ENCODE measurements around the gene AK4.

The AK4 gene

DNA sequence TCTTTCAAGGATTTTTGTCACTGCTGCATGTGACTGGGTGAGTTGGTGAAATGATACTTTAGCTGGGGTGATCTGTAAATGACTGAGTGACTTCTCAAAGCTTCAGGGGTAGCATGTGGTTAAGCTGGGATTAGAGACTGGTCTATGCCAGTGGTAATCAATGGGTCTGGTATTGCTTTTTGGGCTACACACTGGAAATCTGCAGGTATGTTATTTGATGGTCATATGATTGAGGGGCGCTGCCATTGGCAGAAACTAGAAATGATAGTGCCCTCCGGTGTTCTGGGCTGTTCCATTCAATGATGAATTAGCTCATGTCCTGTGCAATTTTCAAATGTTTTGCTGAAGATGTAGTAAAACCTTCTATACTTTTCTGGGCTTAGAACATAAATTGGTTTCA is 121.6 kb downstream of the AK4 start:
- H4K20me1 ChIP-seq (ENCODE audit: low read depth, low read length) = no peaks in the 10 kb centered on the region
- no peaks in the 10 kb centered on the region for H3K9me2 ChIP-seq (replicated peaks; ENCODE audit: insufficient read depth, low read length)
- H3F3A ChIP-seq (ENCODE audit: insufficient read depth) = no peaks in the 10 kb centered on the region
- H3K79me2 ChIP-seq (ENCODE audit: insufficient read depth, low read length) = no peaks in the 10 kb centered on the region
- no peak for TF ChIP-seq EZH2phosphoT487 (conservative IDR thresholded peaks at IDR 0.05; ENCODE audit: low read length)
- TF ChIP-seq, protein P1, sequence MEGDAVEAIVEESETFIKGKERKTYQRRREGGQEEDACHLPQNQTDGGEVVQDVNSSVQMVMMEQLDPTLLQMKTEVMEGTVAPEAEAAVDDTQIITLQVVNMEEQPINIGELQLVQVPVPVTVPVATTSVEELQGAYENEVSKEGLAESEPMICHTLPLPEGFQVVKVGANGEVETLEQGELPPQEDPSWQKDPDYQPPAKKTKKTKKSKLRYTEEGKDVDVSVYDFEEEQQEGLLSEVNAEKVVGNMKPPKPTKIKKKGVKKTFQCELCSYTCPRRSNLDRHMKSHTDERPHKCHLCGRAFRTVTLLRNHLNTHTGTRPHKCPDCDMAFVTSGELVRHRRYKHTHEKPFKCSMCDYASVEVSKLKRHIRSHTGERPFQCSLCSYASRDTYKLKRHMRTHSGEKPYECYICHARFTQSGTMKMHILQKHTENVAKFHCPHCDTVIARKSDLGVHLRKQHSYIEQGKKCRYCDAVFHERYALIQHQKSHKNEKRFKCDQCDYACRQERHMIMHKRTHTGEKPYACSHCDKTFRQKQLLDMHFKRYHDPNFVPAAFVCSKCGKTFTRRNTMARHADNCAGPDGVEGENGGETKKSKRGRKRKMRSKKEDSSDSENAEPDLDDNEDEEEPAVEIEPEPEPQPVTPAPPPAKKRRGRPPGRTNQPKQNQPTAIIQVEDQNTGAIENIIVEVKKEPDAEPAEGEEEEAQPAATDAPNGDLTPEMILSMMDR (IDR thresholded peaks at IDR 0.05; ENCODE audit: insufficient read depth, low read length, poor library complexity, severe bottlenecking) = no peak
- no peak overlapping the region for H3K27ac ChIP-seq (ENCODE audit: low read depth, low read length)
- H2AFZ ChIP-seq (ENCODE audit: low read depth, low read length, severe bottlenecking) = no peak overlapping the region
- H3K9ac ChIP-seq (ENCODE audit: low read length) = no peak overlapping the region
- H3K4me3 ChIP-seq (ENCODE audit: insufficient read depth, low read length, poor library complexity, severe bottlenecking) = no peak overlapping the region
- H3K9me3 ChIP-seq (ENCODE audit: insufficient read depth, low read length) = no peaks in the 10 kb centered on the region
- H3K4me2 ChIP-seq (ENCODE audit: low read depth, low read length, poor library complexity, severe bottlenecking) = no peak overlapping the region
- no peaks in the 10 kb centered on the region for H3K27me3 ChIP-seq (ENCODE audit: low read length)
- no peaks in the 10 kb centered on the region for H3K36me3 ChIP-seq (ENCODE audit: low read length)

DNA sequence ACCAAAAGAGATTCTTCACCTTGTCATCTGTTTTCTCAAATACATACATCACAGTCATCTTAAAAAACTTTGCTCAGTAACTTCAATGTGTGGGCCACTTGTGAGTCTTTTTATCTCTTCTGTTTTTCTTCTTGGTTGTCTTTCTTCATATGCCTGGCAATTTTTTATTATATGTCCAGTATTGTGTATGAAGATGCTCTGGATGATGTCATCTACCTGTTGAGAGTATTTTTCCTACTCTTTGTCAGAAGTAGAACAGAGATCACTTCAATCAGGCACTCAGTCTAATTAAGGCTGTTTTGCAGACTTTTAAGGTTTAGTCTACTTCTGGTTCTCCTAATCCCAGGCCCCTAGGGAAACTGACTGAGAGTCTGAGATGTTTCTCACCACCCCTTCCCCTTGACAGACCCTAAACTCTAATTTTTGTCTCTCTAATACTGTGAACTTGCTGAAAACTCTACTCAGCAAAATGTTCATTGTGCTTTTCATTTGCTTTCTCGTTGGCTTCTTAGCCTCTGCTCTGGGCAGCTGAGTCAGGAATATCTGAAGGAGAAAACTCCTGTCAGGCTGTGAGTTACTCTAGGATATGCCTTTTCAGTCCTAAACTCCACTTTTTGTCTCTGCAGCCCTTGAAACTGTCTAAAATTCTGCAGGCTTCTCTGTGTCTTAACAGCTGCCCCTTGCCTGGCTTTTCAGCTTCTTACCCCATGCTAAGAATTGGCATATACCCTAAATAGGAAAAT is 128.4 kb downstream of the AK4 start:
- Histone ChIP-seq H3K4me2 (ENCODE audit: low read depth, low read length, poor library complexity, severe bottlenecking) (no peak overlapping the region), H3K27me3 (ENCODE audit: low read length) (no peaks in the 10 kb centered on the region), H3K9me3 (ENCODE audit: insufficient read depth, low read length) (no peaks in the 10 kb centered on the region), H3K9ac (ENCODE audit: low read length) (no peak overlapping the region), H3K79me2 (ENCODE audit: insufficient read depth, low read length) (no peaks in the 10 kb centered on the region), H3K9me2 (replicated peaks; ENCODE audit: insufficient read depth, low read length) (no peaks in the 10 kb centered on the region), H3K27ac (ENCODE audit: low read depth, low read length) (no peak overlapping the region), H2AFZ (ENCODE audit: low read depth, low read length, severe bottlenecking) (no peak overlapping the region), H4K20me1 (ENCODE audit: low read depth, low read length) (no peaks in the 10 kb centered on the region), H3F3A (ENCODE audit: insufficient read depth) (no peaks in the 10 kb centered on the region), H3K36me3 (ENCODE audit: low read length) (no peaks in the 10 kb centered on the region), H3K4me3 (ENCODE audit: insufficient read depth, low read length, poor library complexity, severe bottlenecking) (no peak overlapping the region)
- TF ChIP-seq, protein P1 (IDR thresholded peaks at IDR 0.05; ENCODE audit: insufficient read depth, low read length, poor library complexity, severe bottlenecking) = no peak
- no peak for TF ChIP-seq EZH2phosphoT487 (conservative IDR thresholded peaks at IDR 0.05; ENCODE audit: low read length)

DNA sequence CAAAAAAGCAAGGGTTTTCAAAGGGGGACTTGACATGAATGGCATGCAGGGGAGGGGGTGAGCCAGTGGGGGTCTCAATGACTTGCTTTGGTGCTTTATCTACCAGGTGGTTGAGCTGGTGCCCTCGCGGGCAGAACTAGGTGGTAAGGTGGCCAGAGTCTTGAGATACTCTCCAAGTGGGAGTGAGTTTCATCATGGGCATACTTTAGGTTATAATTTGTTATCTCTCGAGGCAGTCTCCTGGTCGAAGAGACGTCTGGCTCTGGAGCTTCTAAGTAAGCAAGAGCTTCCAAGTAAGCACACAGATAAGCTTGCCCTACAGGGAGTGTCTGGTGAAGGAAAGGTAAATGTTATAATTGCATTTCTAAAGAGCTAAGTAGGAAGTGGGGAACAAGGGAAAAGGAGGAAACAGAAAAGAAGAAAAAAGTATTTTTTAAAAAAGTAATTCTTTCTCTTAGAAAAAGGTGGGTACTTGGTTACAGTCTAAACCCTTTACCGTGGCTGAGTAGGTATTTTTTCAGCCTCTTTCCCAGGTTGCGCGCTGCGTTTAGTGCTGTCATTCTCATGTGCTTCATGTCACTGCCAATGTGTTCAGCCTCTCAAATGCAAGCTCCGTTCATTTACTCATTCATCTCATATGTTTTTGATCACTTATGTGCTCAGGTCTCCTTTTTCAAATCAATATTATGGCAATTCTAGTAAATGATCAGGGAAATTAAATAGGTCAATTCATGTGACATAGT is 129.8 kb downstream of the AK4 start:
- TF ChIP-seq EZH2phosphoT487 (conservative IDR thresholded peaks at IDR 0.05; ENCODE audit: low read length) = no peak
- TF ChIP-seq, protein P1 (IDR thresholded peaks at IDR 0.05; ENCODE audit: insufficient read depth, low read length, poor library complexity, severe bottlenecking) = no peak
- Histone ChIP-seq H3K79me2 (ENCODE audit: insufficient read depth, low read length) (no peaks in the 10 kb centered on the region), H3K9me2 (replicated peaks; ENCODE audit: insufficient read depth, low read length) (no peaks in the 10 kb centered on the region), H3K4me2 (ENCODE audit: low read depth, low read length, poor library complexity, severe bottlenecking) (no peak overlapping the region), H3F3A (ENCODE audit: insufficient read depth) (no peaks in the 10 kb centered on the region), H2AFZ (ENCODE audit: low read depth, low read length, severe bottlenecking) (no peak overlapping the region), H3K27me3 (ENCODE audit: low read length) (no peaks in the 10 kb centered on the region), H3K9me3 (ENCODE audit: insufficient read depth, low read length) (no peaks in the 10 kb centered on the region), H3K4me3 (ENCODE audit: insufficient read depth, low read length, poor library complexity, severe bottlenecking) (no peak overlapping the region), H3K9ac (ENCODE audit: low read length) (no peak overlapping the region), H3K27ac (ENCODE audit: low read depth, low read length) (no peak overlapping the region), H4K20me1 (ENCODE audit: low read depth, low read length) (no peaks in the 10 kb centered on the region), H3K36me3 (ENCODE audit: low read length) (no peaks in the 10 kb centered on the region)

Data from SU-DHL-6 (cell line).